Subcutaneous adipose tissue (tissue), 4 donors: ENCODE data around the gene VSIG1. TPM values are rescaled to one million over a fixed set of nuclear protein-coding genes. Genes with fewer than 3 reads are reported as not detected.

ENCODE experiments used
- CTCF ChIP-seq: fragments of 450-650 bp; IDR thresholded peaks from one replicate; pipeline ENCODE4 v1.5.1; 2016; ENCODE audit warnings: low read depth, mild to moderate bottlenecking, control low read depth, antibody characterized with exemption, moderate library complexity
- total RNA-seq, 4 donors: library from RNA; depleted of rRNA; stranded (reverse); fragments of >200 nt; gene quantifications; one replicate each; pipeline ENCODE4 v1.1.0, GENCODE V29; 2016

Gene VSIG1
- total RNA-seq, 4 donors from 2014 or later: not detected

GRCh38 chrX:108090491-108091263 lies 45.8 kb downstream of the VSIG1 start:
- no peak for TF ChIP-seq CTCF

- TF ChIP-seq CTCF: no peak
Observed at GRCh38 chrX:108091264-108091877, 46.5 kb downstream of the VSIG1 start, which contains the start of the genes ATG4A and PSMD10. Gene ATG4A (plus strand): TSS chrX:108091778. CDS start chrX:108091827, 49 bp downstream. Gene PSMD10 (minus strand): TSS chrX:108091542. CDS start chrX:108091520, 22 bp downstream.

GRCh38 chrX:108091878-108092291 lies 47.0 kb downstream of the VSIG1 start:
- TF ChIP-seq CTCF: no peak

GRCh38 chrX:108097380-108097779 lies 52.5 kb downstream of the VSIG1 start:
- TF ChIP-seq CTCF: no peak

- TF ChIP-seq CTCF: no peak
Observed at GRCh38 chrX:108105473-108105872, 60.6 kb downstream of the VSIG1 start.

GRCh38 chrX:108114541-108114940 lies 69.7 kb downstream of the VSIG1 start:
- no peak for TF ChIP-seq CTCF

GRCh38 chrX:108117988-108118387 lies 73.1 kb downstream of the VSIG1 start:
- TF ChIP-seq CTCF: no peak
